ENCODE measurements around the gene APP.

Gene APP

GRCh38 chr21:26127073-26127814 is 43.3 kb downstream of the APP start:
- no peak for TF ChIP-seq CTCF (conservative IDR thresholded peaks at IDR 0.05)
- H3K27ac ChIP-seq, result peak overlapping the region; percentile 86; the same call in 1 of the 2 replicates

GRCh38 chr21:26126168-26126553 is 44.4 kb downstream of the APP start:
- TF ChIP-seq CTCF (conservative IDR thresholded peaks at IDR 0.05), result no peak
- peak overlapping the region; percentile 86 for H3K27ac ChIP-seq

- no peak for TF ChIP-seq CTCF (conservative IDR thresholded peaks at IDR 0.05)
- H3K27ac ChIP-seq, result peak overlapping the region; percentile 86
Measured at GRCh38 chr21:26125433-26126167, 45.0 kb downstream of the APP start.

GRCh38 chr21:26124896-26125295 is 45.7 kb downstream of the APP start:
- peak overlapping the region; percentile 86 for H3K27ac ChIP-seq
- no peak for TF ChIP-seq CTCF (conservative IDR thresholded peaks at IDR 0.05)

- no peak for TF ChIP-seq CTCF (conservative IDR thresholded peaks at IDR 0.05)
- peak overlapping the region; percentile 86 for H3K27ac ChIP-seq
Measured at GRCh38 chr21:26124421-26124833, 46.1 kb downstream of the APP start.

- no peak for TF ChIP-seq CTCF (conservative IDR thresholded peaks at IDR 0.05)
- H3K27ac ChIP-seq, result peak overlapping the region; percentile 86
Measured at GRCh38 chr21:26123012-26123411, 47.6 kb downstream of the APP start.

GRCh38 chr21:26120828-26121227 is 49.7 kb downstream of the APP start:
- TF ChIP-seq CTCF (conservative IDR thresholded peaks at IDR 0.05), result no peak
- H3K27ac ChIP-seq, result no peak overlapping the region

Measured in VCaP (cell line).